Calu3 (cell line): ENCODE data around the gene SDHA. TPM values are rescaled to one million over a fixed set of nuclear protein-coding genes. Genes with fewer than 3 reads are reported as not detected.
A peak's percentile ranks its signal among the peaks of the same experiment; 100 is the strongest.
"Not testable (repeated sequence)": the region's sequence is repeated elsewhere in the genome, so short reads cannot be mapped to it uniquely, and the experiment has no call there.

ENCODE experiments used
- BruUV-seq: library from RNA; stranded (reverse); fragments of 400-500 nt; replicated peaks from 2 replicates; lab custom pipeline; 2021; lab: Mats Ljungman, UMichigan
- CTCF ChIA-PET: fragments of 300-600 bp; sonication (Branson Sonifier 250); formaldehyde crosslinking; loops from one replicate; lab custom pipeline; 2022; ENCODE audit warnings: antibody characterized with exemption; lab: Charles Lee
- DNase-seq: peaks from one replicate; pipeline ENCODE4 v3.0.0; 2022
- H3K27ac Mint-ChIP-seq: one replicate; pipeline ENCODE4 v1.8.0; 2022; ENCODE audit warnings: mixed read lengths; ENCODE audit not compliant: unreplicated experiment
- H3K27me3 Mint-ChIP-seq: one replicate; pipeline ENCODE4 v1.8.0; 2022; ENCODE audit warnings: mixed read lengths; ENCODE audit not compliant: unreplicated experiment
- H3K36me3 Mint-ChIP-seq: one replicate; pipeline ENCODE4 v1.8.0; 2022; ENCODE audit warnings: mild to moderate bottlenecking, moderate library complexity, mixed read lengths; ENCODE audit not compliant: insufficient read depth, unreplicated experiment
- H3K4me1 Mint-ChIP-seq: one replicate; pipeline ENCODE4 v1.8.0; 2022; ENCODE audit warnings: mild to moderate bottlenecking, low read depth, mixed read lengths; ENCODE audit not compliant: unreplicated experiment
- H3K4me3 Mint-ChIP-seq: one replicate; pipeline ENCODE4 v1.8.0; 2022; ENCODE audit warnings: mild to moderate bottlenecking, low read depth, moderate library complexity, mixed read lengths; ENCODE audit not compliant: unreplicated experiment
- H3K9me3 Mint-ChIP-seq: one replicate; pipeline ENCODE4 v1.8.0; 2022; ENCODE audit warnings: low read depth, mixed read lengths; ENCODE audit not compliant: unreplicated experiment
- intact Hi-C: fragments of 100-400 bp; cut with micrococcal nuclease; formaldehyde crosslinking; loops from one replicate; pipeline ENCODE4 v1.10.0; 2022; ENCODE audit not compliant: unreplicated experiment
- total RNA-seq: library from RNA; stranded (reverse); gene quantifications from 2 replicates; pipeline ENCODE4 v1.2.3, GENCODE V29; 2022
- TF ChIP-seq, protein P1 (sequence below): fragments of 200-600 bp; IDR thresholded peaks from one replicate; pipeline ENCODE4 v1.8.0; 2022; ENCODE audit warnings: antibody characterized with exemption; ENCODE audit not compliant: unreplicated experiment

Gene SDHA
- total RNA-seq, 1 experiment from 2014 or later: 96.9 TPM

DNA sequence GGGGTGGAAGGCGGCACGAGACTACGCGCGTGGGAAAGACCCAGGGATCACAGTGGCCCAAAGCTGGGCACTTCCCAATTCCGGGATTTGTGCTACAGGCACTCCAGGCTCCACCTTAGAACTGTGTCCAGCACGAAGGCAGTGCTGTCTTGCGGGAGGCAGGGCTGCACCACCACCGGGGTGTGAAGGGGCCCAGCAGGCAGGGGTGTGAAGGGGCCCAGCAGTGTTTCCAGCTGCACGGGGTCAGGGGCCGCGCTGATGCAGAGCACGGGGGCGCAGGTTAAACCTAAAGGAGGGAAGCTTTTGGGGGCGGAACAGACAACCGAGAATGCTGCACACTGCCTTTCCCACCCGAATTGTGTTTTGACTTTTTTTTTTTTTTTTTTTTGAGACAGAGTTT lies 52.2 kb downstream of the SDHA start:
- CTCF ChIA-PET: interaction anchor here (0.6 to 1.2 kb wide), 2 partner anchors 9 to 82 kb away, joined by 4 to 5 read pairs; no protein-coding TSS in a partner anchor
- Mint-ChIP-seq H3K4me3 (peak overlapping the region; percentile 87), H3K27ac (peak overlapping the region; percentile 67), H3K9me3 (no peaks in the 10 kb centered on the region), H3K36me3 (peaks cover 61% of the 10 kb centered on the region), H3K4me1 (peaks cover 21% of the 10 kb centered on the region), H3K27me3 (no peaks in the 10 kb centered on the region)
- no peak for DNase-seq
- TF ChIP-seq, protein P1, sequence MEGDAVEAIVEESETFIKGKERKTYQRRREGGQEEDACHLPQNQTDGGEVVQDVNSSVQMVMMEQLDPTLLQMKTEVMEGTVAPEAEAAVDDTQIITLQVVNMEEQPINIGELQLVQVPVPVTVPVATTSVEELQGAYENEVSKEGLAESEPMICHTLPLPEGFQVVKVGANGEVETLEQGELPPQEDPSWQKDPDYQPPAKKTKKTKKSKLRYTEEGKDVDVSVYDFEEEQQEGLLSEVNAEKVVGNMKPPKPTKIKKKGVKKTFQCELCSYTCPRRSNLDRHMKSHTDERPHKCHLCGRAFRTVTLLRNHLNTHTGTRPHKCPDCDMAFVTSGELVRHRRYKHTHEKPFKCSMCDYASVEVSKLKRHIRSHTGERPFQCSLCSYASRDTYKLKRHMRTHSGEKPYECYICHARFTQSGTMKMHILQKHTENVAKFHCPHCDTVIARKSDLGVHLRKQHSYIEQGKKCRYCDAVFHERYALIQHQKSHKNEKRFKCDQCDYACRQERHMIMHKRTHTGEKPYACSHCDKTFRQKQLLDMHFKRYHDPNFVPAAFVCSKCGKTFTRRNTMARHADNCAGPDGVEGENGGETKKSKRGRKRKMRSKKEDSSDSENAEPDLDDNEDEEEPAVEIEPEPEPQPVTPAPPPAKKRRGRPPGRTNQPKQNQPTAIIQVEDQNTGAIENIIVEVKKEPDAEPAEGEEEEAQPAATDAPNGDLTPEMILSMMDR: no peak
- BruUV-seq: no TSS peak
- intact Hi-C loops: no loop called here

GRCh38 chr5:271828-272167 lies 53.7 kb downstream of the SDHA start:
- H3K27me3 Mint-ChIP-seq, BruUV-seq, DNase-seq, H3K9me3 Mint-ChIP-seq, CTCF ChIA-PET, H3K27ac Mint-ChIP-seq: not testable (repeated sequence)
- H3K4me3 Mint-ChIP-seq: peak overlapping the region; percentile 87
- H3K4me1 Mint-ChIP-seq: peaks cover 21% of the 10 kb centered on the region
- H3K36me3 Mint-ChIP-seq: peaks cover 68% of the 10 kb centered on the region
- intact Hi-C loops: loop anchor here (1.0 kb wide), 1 partner anchor 53 kb away; the partner anchor contains the start of genes CCDC127 and SDHA

GRCh38 chr5:273091-273490 lies 55.0 kb downstream of the SDHA start:
- Mint-ChIP-seq H3K36me3 (peaks cover 68% of the 10 kb centered on the region), H3K4me1 (peaks cover 21% of the 10 kb centered on the region), H3K27ac (peak overlapping the region; percentile 93), H3K4me3 (peak overlapping the region; percentile 87)
- H3K9me3 Mint-ChIP-seq, DNase-seq, intact Hi-C loops, CTCF ChIA-PET, BruUV-seq, H3K27me3 Mint-ChIP-seq: not testable (repeated sequence)

- intact Hi-C loops, H3K9me3 Mint-ChIP-seq, H3K27me3 Mint-ChIP-seq, CTCF ChIA-PET, BruUV-seq, DNase-seq: not testable (repeated sequence)
- Mint-ChIP-seq H3K27ac (peak overlapping the region; percentile 93), H3K36me3 (peaks cover 72% of the 10 kb centered on the region), H3K4me1 (peaks cover 21% of the 10 kb centered on the region), H3K4me3 (peak overlapping the region; percentile 87)
These were observed 55.4 kb downstream of the SDHA start for GRCh38 chr5:273491-273890.

DNA sequence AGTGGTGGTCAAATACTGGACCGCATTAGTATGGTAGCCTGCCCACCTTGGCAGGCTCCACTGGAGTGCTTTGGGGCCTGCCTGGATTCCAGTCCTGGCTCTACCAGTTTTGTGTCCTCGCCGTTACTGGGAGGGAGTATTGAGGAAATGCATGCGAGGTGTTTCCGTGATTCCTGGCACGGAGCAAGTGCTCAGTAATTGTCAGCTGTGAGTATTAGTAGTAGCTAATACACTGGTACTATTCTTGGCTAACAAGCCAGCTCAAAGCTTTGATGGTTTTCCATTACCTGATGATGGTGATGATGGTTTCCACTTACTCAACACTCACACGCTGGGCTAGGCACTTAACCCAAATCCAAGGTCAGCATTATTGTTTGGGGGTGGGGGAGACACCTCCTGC lies 56.2 kb downstream of the SDHA start:
- H3K27ac Mint-ChIP-seq, H3K4me3 Mint-ChIP-seq, CTCF ChIA-PET, H3K27me3 Mint-ChIP-seq, H3K9me3 Mint-ChIP-seq, BruUV-seq, intact Hi-C loops, DNase-seq: not testable (repeated sequence)
- Mint-ChIP-seq H3K36me3 (peaks cover 71% of the 10 kb centered on the region), H3K4me1 (peaks cover 21% of the 10 kb centered on the region)

- CTCF ChIA-PET: no interaction called here
- Mint-ChIP-seq H3K4me3 (no peak overlapping the region), H3K27ac (no peak overlapping the region), H3K9me3 (peaks cover 10% of the 10 kb centered on the region), H3K27me3 (no peaks in the 10 kb centered on the region), H3K4me1 (peaks cover 3% of the 10 kb centered on the region), H3K36me3 (peaks cover 54% of the 10 kb centered on the region)
- no peak for DNase-seq
- BruUV-seq: no TSS peak
- TF ChIP-seq, protein P1: no peak
- intact Hi-C loops: no loop called here
These were observed 60.5 kb downstream of the SDHA start for GRCh38 chr5:278646-279045.

DNA sequence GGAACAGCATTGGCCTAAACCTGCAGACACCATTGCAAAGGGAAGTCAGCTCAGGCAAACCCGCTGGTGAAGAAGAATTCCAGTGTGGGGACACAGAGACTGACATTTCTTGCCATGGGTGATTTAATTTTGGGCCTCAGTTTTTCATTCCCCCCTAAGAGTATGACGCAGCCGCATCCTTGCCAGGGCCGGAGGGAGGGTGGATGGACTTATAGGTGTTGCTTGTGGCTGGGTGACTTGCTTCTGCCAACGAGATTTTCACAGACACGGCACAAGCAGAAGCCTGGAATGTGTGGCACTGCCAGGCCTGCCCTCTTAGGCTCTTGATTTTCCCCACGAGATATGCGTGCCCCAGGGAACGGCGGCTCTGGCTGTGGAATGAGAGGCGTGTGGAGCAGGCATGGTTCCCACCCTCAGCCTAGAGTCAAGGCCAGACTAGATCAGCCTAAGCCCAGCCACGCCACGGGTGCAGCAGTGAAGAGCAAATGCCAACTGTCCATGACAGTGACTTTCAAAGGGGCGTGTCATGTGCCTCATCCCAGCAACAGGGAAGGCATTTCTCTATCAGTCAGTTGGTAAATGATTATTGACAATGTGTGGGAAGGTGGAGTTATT lies 61.0 kb downstream of the SDHA start:
- H3K36me3 Mint-ChIP-seq: peaks cover 54% of the 10 kb centered on the region
- H3K4me1 Mint-ChIP-seq, intact Hi-C loops, H3K9me3 Mint-ChIP-seq, DNase-seq, BruUV-seq, H3K27me3 Mint-ChIP-seq, H3K4me3 Mint-ChIP-seq: not testable (repeated sequence)
- H3K27ac Mint-ChIP-seq: peak overlapping the region; percentile 23
- CTCF ChIA-PET: interaction anchor here (0.7 kb wide), 1 partner anchor 9 kb away, joined by 4 read pairs; no protein-coding TSS in a partner anchor
